ENCODE results near the gene ATP6AP1. TPM values are rescaled to one million over a fixed set of nuclear protein-coding genes. Genes with fewer than 3 reads are reported as not detected.

The ATP6AP1 gene
- polyA plus RNA-seq, 1 donor = 140 TPM

GRCh38 chrX:154446430-154446829, 18.0 kb downstream of the ATP6AP1 start:
- no peak for DNase-seq

DNA sequence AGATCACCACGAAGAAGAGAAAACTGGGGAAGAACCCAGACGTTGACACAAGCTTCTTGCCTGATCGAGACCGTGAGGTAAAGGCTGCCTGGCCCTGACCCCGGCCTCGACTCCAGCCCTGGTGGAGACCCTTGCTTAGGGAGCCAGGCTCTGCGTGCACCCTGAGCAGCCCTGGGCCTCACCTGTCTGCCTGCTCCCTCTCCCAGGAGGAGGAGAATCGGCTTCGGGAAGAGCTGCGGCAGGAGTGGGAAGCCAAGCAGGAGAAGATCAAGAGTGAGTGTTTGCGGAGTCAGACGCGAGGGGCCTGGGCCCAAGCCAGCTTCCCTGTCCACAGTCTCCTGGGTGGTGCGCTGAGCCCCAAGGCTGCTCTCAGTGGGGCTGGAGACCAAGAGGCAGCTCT, 20.0 kb downstream of the ATP6AP1 start:
- no peak for DNase-seq

DNA sequence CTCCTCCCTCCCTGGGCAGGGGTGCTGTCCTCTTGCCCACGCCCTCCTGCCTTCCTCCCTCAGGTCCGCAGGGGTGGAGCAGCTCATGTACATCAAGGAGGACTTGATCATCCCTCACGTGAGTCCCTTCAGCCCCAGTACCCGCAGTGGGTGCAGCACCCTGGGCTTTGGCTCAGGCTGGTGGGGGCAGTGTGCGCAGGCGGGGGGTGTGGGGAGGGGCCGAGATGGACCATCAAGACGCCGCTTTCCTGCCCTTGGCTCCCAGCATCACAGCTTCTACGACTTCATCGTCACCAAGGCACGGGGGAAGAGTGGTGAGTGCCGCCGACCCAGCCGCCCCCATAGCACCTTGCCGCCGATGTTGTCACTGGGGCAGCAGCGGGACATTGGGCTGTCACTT, 21.1 kb downstream of the ATP6AP1 start:
- no peak for DNase-seq

GRCh38 chrX:154450312-154450711, 21.8 kb downstream of the ATP6AP1 start:
- no peak for DNase-seq

DNA sequence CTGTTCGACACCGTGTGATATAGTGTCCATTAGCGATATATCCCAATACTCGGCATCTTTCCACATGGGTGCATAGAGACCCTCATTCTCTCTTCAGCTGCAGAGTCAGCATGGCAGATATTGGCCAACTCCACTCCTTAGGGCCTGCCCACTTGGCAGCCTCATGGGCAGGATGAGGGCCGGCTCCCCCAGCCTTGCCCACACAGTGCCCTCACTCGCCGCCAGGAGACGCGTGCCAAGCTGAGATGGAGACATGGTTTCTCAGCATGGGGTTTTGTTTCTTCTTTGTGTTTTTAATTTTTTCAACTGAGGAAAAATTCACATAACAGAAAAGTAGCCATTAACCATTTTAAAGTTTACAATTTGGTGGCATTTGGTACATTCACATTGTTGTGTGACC, 24.3 kb downstream of the ATP6AP1 start:
- no peak for DNase-seq

- DNase-seq = no peak
Measured at GRCh38 chrX:154457491-154458115, 29.1 kb downstream of the ATP6AP1 start.

DNA sequence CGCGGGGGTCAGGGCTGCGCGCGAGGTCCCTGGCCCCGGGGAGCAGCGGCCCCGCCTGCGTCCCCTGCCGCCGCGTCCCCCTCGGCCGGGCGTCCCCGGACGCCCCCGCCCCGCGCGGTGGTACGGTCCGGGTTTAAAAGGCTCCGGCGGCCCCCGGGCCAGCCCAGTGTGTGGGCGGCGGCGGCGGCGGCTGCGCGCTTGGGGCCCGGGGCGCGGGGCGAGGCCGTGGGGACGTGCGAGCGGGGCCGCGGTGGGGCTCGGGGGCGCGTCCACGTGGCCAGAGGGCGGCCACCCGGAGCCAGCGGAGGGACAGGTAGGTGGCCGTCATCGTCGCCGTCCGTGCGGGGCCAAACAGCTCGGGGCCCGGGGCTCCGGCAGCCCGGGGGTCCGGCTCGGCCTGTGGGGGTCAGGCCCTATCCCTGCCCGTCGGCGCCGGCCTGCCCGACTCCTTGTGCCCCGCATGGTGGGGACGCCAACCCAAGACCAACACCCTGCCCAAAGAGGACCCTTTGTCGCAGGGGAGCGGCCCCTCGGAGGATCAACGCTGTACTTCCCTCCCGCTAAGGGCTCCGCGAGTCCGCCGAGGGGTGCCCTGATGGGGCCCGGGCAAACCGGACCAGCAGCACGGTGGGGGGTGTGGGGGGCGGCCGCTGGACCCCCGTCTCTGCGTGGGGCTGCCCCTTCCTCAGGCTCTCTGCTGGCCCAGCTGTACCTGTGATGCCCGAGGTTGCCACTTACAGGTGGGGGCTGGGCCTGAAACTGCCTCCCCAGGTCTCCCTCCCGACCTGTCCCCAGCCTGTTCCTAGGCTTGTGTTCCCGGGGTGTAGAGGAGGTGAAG, 29.9 kb downstream of the ATP6AP1 start, which contains the start of gene PLXNA3:
PLXNA3 (plus strand) TSS at position 166 of the 838 bp plus-strand sequence. CDS start 1,903 bp downstream, outside the sequence.
- DNase-seq = no peak

DNA sequence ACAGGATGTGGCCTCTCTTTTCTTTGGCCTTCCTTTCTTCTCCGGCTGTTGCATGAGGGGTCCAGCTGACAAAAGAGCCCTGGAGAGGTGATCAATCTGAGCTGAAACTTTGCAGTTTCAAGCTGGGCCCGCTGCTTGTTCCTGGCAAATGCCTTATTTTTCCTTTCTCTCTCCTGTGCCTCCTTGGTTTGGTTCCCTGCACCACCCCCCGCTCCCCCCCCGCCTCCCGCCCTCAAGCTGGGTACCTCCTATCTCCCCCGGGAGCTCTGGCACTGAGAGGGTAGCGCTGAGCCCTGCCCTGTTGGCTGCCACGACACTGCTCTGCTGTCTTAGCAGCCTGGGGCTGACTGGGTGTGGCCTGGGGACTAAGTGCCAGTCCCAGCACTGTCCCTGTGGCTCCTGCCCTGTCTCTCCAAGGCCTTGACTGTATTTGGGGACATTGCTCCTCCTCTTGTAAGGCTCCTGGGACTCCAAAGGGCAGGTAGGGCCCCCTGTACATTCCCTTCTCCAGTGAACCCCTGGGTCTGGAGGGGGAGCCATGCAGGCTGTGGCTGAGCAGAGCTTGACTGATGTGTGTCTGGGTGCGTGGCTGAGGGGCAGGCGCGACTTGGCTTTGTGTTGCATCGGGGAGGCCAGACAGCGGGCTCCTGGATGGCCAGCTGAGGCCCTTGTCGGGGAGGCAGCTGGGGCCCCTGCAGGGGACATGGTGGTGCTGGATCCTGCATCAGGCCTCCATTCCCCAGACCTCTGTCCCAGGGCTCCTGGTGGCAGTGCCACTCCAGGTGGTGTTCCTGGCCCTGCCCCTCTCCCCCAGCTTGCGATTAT, 30.7 kb downstream of the ATP6AP1 start:
- no peak for DNase-seq

DNA sequence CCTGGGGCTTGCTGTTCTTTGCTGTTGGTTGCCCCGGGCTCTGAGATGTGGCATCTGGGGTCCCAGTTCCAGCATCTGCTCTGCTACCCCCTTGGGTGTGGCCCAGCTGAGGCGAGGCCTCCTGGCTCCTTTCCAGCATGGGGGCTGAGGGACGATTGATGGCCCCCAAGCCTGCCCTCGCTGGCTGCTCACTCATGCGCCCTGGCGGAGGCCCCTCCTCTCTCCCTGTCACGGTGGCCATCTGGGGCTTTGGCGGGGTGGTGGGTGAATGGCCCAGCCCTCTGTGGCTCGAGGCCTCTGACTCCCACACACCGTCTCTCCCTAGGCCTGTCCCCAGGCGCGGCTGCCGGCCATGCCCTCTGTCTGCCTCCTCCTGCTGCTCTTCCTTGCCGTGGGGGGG, 31.4 kb downstream of the ATP6AP1 start:
- no peak for DNase-seq

DNA sequence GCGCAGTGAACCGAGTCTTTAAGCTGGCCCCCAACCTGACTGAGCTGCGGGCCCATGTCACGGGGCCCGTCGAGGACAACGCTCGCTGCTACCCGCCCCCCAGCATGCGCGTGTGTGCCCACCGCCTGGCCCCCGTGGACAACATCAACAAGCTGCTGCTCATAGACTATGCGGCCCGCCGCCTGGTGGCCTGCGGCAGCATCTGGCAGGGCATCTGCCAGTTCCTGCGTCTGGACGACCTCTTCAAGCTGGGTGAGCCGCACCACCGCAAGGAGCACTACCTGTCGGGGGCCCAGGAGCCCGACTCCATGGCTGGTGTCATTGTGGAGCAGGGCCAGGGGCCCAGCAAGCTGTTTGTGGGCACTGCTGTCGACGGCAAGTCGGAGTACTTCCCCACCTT, 31.8 kb downstream of the ATP6AP1 start:
- no peak for DNase-seq

GRCh38 chrX:154462396-154462795, 33.9 kb downstream of the ATP6AP1 start:
- DNase-seq = no peak

DNA sequence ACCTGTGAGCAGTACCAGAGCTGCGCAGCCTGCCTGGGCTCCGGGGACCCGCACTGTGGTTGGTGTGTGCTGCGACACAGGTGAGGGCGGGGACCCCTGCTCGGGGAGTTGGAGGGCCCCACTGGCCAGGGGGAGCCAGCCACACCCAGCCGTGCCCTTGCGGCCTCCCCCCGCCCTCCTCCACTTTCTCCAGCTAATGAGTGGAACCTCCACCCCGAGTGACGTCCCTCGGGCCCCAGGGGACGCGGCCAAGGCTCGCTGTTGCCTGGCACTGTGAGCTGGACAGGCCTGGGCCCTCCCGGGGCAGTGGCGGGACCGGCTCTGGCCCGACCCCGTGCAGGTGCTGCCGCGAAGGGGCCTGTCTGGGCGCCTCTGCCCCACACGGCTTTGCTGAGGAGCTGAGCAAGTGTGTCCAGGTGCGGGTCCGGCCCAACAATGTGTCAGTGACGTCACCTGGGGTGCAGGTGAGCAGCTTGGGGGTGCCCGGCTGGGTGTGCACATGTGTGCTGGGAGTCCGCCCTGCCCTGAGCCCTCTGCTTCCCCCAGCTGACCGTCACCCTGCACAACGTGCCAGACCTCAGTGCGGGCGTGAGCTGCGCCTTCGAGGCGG, 35.2 kb downstream of the ATP6AP1 start:
- DNase-seq = no peak

DNA sequence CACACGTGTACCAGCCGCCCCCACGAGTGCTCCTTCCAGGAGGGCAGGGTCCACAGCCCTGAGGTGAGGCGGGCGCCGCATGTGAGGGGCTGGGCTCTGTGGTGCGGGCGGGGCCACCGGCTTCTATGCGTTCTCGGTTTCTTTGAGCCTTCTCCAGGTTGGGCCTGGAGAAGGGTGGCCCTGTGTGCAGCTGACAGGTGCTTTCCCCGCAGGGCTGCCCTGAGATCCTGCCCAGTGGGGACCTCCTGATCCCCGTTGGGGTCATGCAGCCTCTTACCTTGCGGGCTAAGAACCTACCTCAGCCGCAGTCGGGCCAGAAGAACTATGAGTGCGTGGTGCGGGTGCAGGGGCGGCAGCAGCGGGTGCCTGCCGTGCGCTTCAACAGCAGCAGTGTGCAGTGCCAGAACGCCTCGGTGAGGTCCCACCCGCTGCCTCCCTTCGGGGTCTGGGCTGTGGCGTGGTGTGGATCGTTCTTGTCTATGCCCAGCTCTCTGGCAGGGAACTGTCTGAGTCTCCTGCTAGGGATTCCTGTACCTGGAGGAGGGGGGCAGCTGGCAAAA, 36.4 kb downstream of the ATP6AP1 start:
- DNase-seq = no peak

- DNase-seq = no peak
Measured at GRCh38 chrX:154465601-154466000, 37.1 kb downstream of the ATP6AP1 start.

GRCh38 chrX:154466036-154466435, 37.6 kb downstream of the ATP6AP1 start:
- no peak for DNase-seq

GRCh38 chrX:154466907-154467306, 38.4 kb downstream of the ATP6AP1 start:
- no peak for DNase-seq

GRCh38 chrX:154467556-154467955, 39.1 kb downstream of the ATP6AP1 start:
- no peak for DNase-seq

DNA sequence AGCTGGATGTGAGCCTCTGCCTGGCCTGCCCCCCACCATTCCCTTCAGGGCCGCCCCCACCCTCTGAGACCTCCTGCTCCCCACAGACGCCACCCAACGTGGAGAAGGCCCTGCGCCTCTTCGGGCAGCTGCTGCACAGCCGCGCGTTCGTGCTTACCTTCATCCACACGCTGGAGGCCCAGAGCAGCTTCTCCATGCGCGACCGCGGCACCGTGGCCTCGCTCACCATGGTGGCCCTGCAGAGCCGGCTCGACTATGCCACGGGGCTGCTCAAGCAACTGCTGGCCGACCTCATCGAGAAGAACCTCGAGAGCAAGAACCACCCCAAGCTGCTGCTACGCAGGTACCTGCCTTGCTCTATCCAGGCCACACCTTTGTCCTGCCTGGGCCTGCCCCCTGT, 39.7 kb downstream of the ATP6AP1 start:
- no peak for DNase-seq

DNA sequence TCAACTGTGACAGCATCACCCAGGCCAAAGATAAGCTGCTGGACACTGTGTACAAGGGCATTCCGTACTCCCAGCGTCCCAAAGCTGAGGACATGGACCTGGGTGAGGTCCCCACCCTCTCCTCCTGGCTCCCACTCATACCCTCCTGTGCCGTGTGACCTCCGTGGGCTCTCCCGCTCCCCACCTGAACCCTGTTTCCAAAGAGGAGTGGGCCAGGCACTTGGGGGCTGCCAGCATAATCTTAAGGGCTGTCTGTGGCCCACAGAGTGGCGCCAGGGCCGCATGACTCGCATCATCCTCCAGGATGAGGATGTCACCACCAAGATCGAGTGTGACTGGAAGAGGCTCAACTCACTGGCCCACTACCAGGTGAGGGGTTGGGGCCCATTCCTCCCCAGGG, 40.6 kb downstream of the ATP6AP1 start:
- no peak for DNase-seq

GRCh38 chrX:154469880-154470279, 41.4 kb downstream of the ATP6AP1 start:
- no peak for DNase-seq

DNA sequence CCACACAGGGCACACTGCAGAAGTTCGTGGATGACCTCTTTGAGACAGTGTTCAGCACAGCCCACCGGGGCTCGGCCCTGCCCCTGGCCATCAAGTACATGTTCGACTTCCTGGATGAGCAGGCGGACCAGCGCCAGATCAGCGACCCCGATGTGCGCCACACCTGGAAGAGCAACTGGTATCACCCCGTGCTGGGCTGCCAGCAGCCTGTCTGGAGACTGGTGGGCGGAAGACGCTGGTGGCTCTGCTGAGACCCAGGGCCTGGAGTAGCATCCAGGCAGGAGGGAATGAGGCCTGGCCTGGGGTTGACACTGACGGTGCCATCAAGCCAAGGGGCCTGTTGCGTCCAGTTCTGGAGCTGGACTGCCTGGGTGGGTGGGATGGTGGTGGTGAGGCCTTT, 42.0 kb downstream of the ATP6AP1 start:
- DNase-seq = no peak

Measured in left kidney (tissue), 2 donors.